ENCODE data around the gene NUB1.

NUB1 gene

DNA sequence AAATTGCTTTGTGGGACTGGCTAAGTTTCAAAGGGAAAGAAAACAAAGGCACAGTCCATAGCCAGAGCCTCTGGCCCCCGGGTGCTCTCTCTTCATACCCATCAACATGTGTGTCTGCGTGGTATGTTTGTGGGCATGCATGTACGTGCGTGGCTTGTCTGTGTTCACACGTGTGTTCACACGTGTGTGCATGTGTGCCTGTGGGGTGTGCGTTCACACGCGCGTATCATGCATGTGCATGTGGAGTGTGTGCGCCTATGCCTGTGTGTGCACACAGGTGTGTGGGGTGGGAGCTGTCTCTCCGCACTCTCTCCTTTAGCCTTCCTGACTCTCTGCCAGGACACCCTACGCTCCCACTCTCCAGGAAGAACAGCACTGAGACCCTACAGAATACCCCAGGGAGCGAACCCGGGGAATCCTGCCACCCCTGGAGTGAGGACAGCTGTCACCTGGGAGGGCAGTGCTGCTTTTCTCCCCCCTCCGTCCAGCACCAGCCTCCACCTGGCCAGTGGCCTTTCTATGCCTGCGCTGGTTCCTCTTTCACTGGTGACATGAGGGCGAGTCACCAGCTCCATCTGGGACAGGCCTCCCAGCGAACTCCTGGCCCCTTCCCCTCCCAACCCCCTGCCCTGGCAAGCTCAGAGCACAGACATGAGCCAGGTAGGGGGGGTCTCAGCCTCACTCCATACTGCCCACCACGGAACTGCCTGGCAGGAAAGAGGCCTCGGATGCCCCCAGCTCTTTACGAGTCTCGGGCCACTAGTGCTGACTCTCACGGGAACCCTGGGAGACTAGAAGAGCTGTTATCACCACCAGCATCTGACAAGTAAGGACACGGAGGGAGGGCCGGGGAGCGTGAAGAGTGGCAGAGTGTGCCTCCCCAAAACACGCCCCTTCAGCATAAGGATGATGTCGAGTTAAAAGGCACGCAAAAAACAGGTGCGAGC is 51.7 kb downstream of the NUB1 start:
- ChIA-PET CTCF (interaction anchor here (0.6 kb wide), 1 partner anchor 11 kb away, joined by 3 read pairs; no protein-coding TSS in a partner anchor), POLR2A (no interaction called here)
- TF ChIP-seq BHLHE40 (IDR thresholded peaks at IDR 0.05; ENCODE audit: borderline replicate concordance) (no peak), CTBP1 (IDR thresholded peaks at IDR 0.05; ENCODE audit: borderline replicate concordance) (no peak), L3MBTL2 (conservative IDR thresholded peaks at IDR 0.05) (no peak), ELF4 (IDR thresholded peaks at IDR 0.05) (no peak), SP1 (IDR thresholded peaks at IDR 0.05) (no peak), ZNF384 (IDR thresholded peaks at IDR 0.05) (no peak), ARNT (IDR thresholded peaks at IDR 0.05) (no peak), FOXK2 (IDR thresholded peaks at IDR 0.05) (no peak), LEF1 (IDR thresholded peaks at IDR 0.05; ENCODE audit: borderline replicate concordance) (no peak), HDGF (IDR thresholded peaks at IDR 0.05; ENCODE audit: borderline replicate concordance) (no peak), FOXA1 (IDR thresholded peaks at IDR 0.05) (no peak), TARDBP (IDR thresholded peaks at IDR 0.05) (no peak), FOXM1 (IDR thresholded peaks at IDR 0.05; ENCODE audit: borderline replicate concordance) (no peak), SUZ12 (IDR thresholded peaks at IDR 0.05) (no peak), NFRKB (IDR thresholded peaks at IDR 0.05) (no peak)
- TF ChIP-seq, protein P1, sequence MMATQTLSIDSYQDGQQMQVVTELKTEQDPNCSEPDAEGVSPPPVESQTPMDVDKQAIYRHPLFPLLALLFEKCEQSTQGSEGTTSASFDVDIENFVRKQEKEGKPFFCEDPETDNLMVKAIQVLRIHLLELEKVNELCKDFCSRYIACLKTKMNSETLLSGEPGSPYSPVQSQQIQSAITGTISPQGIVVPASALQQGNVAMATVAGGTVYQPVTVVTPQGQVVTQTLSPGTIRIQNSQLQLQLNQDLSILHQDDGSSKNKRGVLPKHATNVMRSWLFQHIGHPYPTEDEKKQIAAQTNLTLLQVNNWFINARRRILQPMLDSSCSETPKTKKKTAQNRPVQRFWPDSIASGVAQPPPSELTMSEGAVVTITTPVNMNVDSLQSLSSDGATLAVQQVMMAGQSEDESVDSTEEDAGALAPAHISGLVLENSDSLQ (IDR thresholded peaks at IDR 0.05), result no peak
- DNase-seq (ENCODE audit: extremely low spot score), result no peak

DNA sequence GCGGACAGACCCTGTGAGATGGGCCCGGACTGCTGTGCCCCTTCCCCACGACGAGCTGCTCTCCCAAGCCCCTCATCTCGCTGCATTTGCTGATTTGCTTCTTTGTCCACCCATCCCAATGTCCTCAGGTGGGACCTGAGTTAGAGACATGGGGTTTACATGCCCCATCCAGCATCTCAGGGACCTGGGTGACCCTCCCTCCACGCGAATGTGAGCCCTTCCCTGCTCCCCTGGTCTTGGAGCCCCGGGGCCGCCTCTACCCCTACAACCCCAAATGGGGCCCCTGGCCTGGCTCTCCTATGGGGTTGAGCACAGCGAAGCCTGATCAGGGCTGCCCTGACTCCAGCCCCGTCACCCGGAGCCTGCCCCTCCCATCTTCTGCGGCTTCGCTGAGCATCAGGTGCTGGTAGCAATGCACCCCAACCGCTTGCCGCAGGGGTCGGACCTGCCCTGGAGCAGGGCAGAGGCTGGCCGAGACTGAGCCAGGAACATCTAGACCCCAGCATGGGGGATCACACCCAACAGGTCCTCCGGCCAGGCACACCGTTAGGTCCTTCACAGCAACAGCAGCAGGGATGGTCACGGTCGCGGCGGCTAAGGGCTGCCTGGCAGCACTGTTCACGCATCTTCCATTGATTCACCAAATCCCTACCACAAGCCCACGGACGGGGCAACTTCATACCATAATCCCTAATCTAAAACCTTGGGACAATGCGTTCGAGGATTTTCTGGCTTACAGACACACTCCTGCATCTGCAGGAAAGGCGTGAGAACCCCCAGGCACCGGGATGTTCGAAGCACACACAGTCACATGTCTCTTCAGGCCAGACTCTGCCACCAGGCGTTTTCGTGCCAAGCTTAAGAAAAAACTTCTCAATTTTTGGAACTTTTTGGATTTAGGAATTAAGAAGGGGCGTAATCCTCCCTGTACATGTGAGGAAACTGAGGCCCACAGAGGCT is 52.7 kb downstream of the NUB1 start:
- DNase-seq (ENCODE audit: extremely low spot score), result no peak
- no peak for TF ChIP-seq L3MBTL2 (conservative IDR thresholded peaks at IDR 0.05)
- TF ChIP-seq ELF4 (IDR thresholded peaks at IDR 0.05), result no peak
- TF ChIP-seq ARNT (IDR thresholded peaks at IDR 0.05), result no peak
- no peak for TF ChIP-seq SP1 (IDR thresholded peaks at IDR 0.05)
- TF ChIP-seq SUZ12 (IDR thresholded peaks at IDR 0.05), result no peak
- no peak for TF ChIP-seq BHLHE40 (IDR thresholded peaks at IDR 0.05; ENCODE audit: borderline replicate concordance)
- TF ChIP-seq HDGF (IDR thresholded peaks at IDR 0.05; ENCODE audit: borderline replicate concordance), result no peak
- TF ChIP-seq FOXA1 (IDR thresholded peaks at IDR 0.05), result no peak
- TF ChIP-seq TARDBP (IDR thresholded peaks at IDR 0.05), result no peak
- TF ChIP-seq ZNF384 (IDR thresholded peaks at IDR 0.05), result no peak
- TF ChIP-seq LEF1 (IDR thresholded peaks at IDR 0.05; ENCODE audit: borderline replicate concordance), result no peak
- TF ChIP-seq FOXM1 (IDR thresholded peaks at IDR 0.05; ENCODE audit: borderline replicate concordance), result no peak
- TF ChIP-seq, protein P1 (IDR thresholded peaks at IDR 0.05), result no peak
- TF ChIP-seq CTBP1 (IDR thresholded peaks at IDR 0.05; ENCODE audit: borderline replicate concordance), result no peak
- CTCF ChIA-PET, result interaction anchor here (1.0 kb wide), 1 partner anchor 55 kb away, joined by 4 read pairs; no protein-coding TSS in a partner anchor
- POLR2A ChIA-PET, result no interaction called here

DNA sequence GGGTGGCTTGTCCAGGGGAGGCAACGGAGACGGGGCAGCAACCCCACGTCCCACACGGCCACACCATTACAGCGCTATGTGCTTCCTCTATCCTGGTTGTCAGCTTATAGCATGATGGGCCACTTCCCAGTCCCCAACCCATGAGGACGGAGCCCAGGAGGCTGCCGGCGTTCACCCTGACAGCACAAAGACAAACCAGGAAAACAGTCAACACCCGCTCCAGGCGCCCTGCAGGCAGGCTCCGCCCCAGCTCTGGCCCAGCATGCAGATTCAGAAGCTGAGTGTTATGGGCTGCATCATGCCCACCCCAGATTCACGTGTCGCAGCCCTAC is 53.4 kb downstream of the NUB1 start:
- no peak for TF ChIP-seq NFRKB (IDR thresholded peaks at IDR 0.05)
- no peak for TF ChIP-seq TARDBP (IDR thresholded peaks at IDR 0.05)
- TF ChIP-seq HDGF (IDR thresholded peaks at IDR 0.05; ENCODE audit: borderline replicate concordance), result no peak
- TF ChIP-seq ARNT (IDR thresholded peaks at IDR 0.05), result no peak
- no peak for TF ChIP-seq FOXK2 (IDR thresholded peaks at IDR 0.05)
- no peak for TF ChIP-seq SUZ12 (IDR thresholded peaks at IDR 0.05)
- no peak for DNase-seq (ENCODE audit: extremely low spot score)
- CTCF ChIA-PET, result interaction anchor here (1.0 kb wide), 1 partner anchor 54 kb away, joined by 4 read pairs; no protein-coding TSS in a partner anchor

GRCh38 chr7:151396328-151396970 is 54.8 kb downstream of the NUB1 start:
- POLR2A ChIA-PET, result no interaction called here
- CTCF ChIA-PET, result interaction anchor here (1.1 kb wide), 1 partner anchor 81 kb away, joined by 3 read pairs; no protein-coding TSS in a partner anchor
- no peak for DNase-seq (ENCODE audit: extremely low spot score)
- TF ChIP-seq ARNT (IDR thresholded peaks at IDR 0.05) (no peak), CTBP1 (IDR thresholded peaks at IDR 0.05; ENCODE audit: borderline replicate concordance) (no peak), ELF4 (IDR thresholded peaks at IDR 0.05) (no peak), HDGF (IDR thresholded peaks at IDR 0.05; ENCODE audit: borderline replicate concordance) (no peak), TARDBP (IDR thresholded peaks at IDR 0.05) (no peak), NFRKB (IDR thresholded peaks at IDR 0.05) (no peak)

More for the DNA sequence above, 53.4 kb downstream of the NUB1 start:
- POLR2A ChIA-PET, result no interaction called here

- ChIA-PET CTCF (interaction anchor here (1.1 kb wide), 1 partner anchor 82 kb away, joined by 3 read pairs; no protein-coding TSS in a partner anchor), POLR2A (no interaction called here)
- DNase-seq (ENCODE audit: extremely low spot score), result no peak
- TF ChIP-seq FOXK2 (IDR thresholded peaks at IDR 0.05), result no peak
- TF ChIP-seq, protein P1 (IDR thresholded peaks at IDR 0.05), result no peak
- TF ChIP-seq FOXA1 (IDR thresholded peaks at IDR 0.05), result no peak
- TF ChIP-seq CTBP1 (IDR thresholded peaks at IDR 0.05; ENCODE audit: borderline replicate concordance), result no peak
- TF ChIP-seq FOXM1 (IDR thresholded peaks at IDR 0.05; ENCODE audit: borderline replicate concordance), result no peak
- no peak for TF ChIP-seq L3MBTL2 (conservative IDR thresholded peaks at IDR 0.05)
- no peak for TF ChIP-seq TARDBP (IDR thresholded peaks at IDR 0.05)
- no peak for TF ChIP-seq ZNF384 (IDR thresholded peaks at IDR 0.05)
- TF ChIP-seq HDGF (IDR thresholded peaks at IDR 0.05; ENCODE audit: borderline replicate concordance), result no peak
- TF ChIP-seq LEF1 (IDR thresholded peaks at IDR 0.05; ENCODE audit: borderline replicate concordance), result no peak
- no peak for TF ChIP-seq ELF4 (IDR thresholded peaks at IDR 0.05)
- no peak for TF ChIP-seq NFRKB (IDR thresholded peaks at IDR 0.05)
- TF ChIP-seq SP1 (IDR thresholded peaks at IDR 0.05), result no peak
- TF ChIP-seq SUZ12 (IDR thresholded peaks at IDR 0.05), result no peak
- TF ChIP-seq BHLHE40 (IDR thresholded peaks at IDR 0.05; ENCODE audit: borderline replicate concordance), result no peak
- no peak for TF ChIP-seq ARNT (IDR thresholded peaks at IDR 0.05)
Measured at GRCh38 chr7:151397026-151397425, 55.4 kb downstream of the NUB1 start.

Measured in HEK293T (cell line).